NCI-H1436 (cell line): ENCODE measurements around the gene SLC38A10.
A peak's percentile ranks its signal among the peaks of the same experiment; 100 is the strongest.

Source experiments
- DNase-seq: peaks from one replicate; lab custom pipeline; 2025; lab: John Stamatoyannopoulos, UW

The SLC38A10 gene

DNA sequence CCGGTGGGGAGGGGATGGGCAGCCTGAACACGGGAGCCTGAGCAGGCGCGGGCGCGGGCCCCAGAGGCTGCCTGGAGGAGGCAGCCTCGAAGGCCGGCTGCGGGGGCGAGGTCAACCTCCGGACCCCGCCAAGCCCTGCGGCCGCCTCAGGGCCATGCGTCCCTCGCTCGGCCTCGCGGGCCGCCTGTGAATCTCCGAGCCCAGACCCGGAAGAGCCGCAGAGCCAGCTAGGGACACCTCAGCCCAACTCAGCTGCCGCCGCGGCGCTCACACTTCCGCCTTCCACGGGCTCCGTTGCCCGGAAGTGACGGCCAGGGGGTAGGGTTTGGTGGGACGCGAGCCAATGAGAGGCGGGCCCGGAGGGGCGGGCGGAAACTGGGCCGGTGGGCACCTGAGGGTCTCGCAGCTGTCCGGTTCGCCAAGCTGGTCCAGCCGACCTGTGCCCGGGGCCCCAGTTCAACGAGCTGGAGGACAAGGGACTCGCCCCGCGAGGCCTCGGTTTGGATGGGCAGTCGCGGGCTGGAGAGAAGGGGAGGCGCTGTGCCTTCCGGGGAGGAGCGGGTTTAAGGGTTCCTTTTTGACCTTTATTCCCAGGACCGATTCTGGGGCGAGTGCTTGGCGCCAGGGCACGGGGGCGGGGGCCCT, at the start of gene SLC38A10:
Gene SLC38A10, minus strand, starts transcription at position 277 of the 645 bp plus-strand sequence. CDS start 386 bp downstream, outside the sequence.
- peak; percentile 83 for DNase-seq

DNA sequence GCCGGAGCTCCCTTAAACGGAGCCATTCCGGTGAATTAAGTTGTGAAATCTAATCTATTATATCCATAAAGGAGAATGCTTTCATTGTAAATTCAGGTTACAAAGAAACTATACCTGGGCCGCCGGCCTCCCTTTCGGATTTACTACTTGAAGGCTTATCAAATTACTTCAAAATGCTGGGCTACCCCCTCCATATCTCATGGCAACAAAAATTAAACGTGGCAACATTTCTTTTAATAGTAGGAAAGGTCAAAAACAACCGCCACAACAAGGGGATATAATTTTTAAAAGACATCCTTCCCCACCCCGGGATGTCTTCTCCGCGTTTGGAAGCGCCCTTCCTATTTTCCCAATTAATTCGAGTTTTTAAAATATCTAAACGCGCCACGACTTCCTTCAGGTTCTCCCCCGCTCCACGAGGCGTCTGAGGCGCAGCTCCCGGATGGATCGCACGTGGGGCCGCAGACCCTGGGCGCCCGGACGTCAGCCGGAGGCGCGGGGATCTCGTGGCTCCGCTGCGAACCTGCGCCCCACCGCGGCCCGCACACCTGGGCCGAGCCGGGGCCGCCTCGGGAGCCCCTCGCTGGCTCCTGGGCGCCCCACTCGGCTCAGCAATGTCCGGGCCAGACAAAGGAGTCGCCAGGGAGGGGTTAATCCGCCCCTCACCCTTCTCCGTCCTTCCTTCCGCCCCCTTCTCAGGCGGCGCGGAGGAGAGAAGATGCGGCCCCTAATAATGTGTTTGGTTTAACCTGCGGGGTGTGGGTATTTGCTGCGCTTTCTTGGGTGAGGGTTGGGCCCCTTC, 47.4 kb upstream of the SLC38A10 start:
- no peak for DNase-seq

DNA sequence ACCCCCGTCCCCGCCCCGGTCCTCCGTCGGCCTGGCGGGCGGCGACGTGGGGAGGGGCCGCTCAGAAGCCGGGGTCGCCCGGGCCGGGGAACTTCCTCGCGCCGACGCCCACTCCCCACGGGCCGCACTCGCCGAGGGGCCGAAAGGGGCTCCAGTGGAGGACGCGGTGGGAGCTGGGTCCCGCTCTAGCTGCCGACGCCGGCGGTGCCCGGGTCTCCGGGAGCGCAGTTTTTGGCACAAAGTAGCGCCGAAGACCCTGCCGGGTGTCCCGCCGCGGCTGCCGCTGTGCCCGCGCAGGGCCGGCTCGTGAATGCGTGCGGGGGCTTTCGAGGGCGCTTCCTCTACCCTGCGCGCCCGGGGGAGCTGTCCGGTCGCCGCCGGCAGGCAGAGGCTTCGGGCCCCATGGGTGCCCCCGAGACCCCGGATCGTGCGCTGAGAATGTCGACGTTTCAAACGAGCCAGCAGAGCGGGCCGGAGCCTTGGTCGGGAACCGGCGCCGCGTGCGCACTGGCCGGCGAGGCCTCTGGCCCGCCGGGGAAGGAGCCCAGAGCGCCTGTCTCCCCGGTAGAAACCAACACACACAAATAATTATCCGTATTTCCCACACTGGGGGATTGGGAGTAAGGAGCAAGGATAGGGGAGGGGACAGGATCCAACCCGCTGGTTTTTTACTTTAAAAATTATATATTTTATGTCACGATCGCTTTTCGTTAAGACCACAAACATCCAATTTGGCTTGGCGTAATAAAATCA, 46.6 kb upstream of the SLC38A10 start:
- no peak for DNase-seq

DNA sequence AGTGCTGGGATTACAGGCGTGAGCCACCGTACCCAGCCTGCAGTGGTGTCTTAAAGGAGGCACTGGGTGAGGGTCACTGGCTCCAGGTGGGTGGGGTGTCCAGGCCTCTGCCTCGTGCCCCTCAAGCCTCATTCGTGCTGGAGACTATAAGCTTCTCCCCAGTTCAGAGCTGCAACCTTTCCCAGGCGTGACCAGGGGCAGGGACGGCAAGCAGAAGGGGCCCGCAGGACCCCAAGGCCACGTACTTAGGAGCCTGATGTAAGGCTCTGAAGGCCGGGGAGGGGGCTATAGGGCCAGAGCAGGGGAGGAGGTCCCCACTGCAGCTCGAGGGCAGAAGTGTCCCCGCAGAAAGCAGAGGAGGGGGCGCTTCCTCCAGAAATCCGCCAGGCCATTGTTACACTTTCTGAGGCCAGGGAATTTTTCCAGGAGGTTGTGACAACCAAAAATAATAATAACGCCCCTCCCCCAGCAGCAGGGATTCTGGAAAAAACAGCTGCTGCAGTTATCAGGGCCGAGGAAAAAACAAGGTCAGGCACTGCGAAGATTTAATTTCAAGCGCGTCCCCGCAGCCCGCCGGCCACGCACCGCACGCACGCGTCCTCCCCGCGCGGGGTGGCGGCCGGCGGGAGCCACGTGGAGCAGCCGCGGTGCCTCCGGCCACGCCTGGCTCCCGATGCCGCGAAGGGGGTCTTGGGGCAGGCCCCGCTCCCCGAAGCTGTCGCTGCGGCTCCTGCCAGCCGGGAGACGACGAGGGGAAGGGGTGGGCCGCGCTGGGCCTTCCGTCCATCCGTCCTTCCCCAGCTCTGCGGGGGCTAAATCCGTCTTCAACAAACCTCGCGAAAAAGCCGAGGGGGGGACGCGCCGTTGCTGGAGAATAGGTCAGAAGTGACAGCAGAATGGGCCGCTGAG, 45.8 kb upstream of the SLC38A10 start:
- DNase-seq = no peak

DNA sequence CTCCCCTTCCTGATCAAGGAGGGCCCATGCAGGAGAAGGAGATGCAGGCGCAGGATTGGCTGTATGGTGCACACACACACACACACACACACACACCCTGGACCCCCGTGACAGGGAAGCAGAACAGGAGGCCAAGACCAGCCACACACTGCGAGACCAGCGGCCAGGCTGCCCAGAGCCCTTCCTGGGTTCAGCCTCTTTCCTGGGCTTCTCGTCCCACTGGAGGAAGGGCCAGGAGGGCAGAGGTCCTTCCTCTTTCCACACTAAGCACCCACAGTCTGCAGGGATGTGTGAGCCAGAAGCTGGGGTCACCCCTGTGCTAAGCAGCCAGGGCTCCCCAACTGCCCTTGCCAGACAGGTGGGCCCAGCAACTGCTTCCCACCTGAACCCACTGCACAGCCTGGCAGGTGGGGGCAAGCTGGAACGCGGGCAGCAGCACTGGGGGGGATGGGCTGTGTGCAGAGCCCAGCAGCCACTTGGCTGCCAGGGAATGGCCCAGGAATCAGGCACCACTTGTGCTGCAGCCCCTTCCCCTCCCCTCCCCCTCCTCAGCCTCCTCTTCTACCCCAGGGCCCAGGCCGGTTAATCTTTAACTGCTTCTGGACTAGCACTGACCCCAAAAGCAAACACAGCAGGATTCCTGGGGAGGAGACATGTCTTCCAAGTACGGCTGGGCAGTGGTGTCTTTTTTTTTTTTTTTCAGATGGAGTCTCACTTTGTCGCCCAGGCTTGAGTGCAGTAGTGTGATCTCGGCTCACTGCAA, 44.6 kb upstream of the SLC38A10 start:
- no peak for DNase-seq

DNA sequence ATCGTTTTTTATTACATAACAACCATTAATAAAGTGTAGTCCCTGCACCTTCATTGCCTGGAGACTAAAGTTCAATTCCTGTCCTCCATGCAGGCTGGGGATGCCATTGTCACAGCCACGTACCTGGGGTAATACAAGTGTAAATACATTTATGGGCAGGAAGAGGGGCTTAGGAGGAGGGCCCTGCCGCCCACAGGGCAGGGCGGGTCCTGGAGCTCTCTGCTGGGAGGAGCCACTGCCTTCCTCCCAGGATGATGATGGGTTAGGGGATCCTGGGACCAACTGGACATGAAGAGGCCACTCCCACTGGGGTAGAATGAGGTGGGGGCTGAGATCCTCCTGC, 44.1 kb upstream of the SLC38A10 start:
- no peak for DNase-seq

DNA sequence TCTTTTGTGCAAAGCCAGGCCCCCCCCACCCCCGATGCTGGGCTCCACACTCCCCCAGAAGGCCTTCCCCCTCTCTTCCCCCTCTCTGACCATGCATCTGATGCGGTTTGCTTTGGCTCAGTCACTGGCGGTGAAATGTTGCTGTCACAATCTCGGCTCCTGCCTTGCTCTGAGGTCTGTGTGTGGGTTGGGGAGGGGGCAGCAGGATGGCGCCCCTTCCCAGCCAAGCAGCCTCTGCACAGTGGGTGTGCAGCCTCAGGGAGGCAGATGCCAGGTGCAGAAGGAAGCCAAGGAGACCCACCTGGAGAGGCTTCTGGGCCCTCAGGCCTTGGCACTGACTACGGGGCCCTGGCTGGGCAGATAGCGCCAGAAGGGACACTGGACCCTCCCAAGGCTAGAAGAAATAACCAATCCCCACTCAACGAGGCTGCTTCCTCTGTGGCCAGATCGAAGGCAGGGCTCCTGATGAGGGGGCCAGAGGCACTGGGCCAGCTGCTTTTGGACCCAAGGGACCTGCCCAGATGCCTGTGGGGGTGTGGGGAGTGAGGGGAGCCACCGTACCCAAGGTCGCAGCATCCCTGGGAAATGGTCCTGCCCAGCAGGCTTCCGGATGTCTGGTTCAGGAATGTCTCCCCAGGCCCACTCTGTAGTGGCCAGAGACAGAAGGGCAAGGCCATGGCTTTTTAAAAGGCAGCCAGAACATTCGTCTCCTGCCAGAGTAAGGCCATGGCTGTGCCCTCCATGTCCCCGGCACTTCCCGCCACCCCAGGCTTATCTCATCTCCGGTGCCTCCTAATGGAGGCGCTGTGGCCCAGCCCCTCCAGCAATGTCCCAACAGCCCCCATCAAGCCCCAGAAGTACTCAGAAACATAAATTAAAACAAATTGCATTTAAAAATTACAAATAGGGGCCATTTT, 43.4 kb upstream of the SLC38A10 start:
- DNase-seq = no peak

DNA sequence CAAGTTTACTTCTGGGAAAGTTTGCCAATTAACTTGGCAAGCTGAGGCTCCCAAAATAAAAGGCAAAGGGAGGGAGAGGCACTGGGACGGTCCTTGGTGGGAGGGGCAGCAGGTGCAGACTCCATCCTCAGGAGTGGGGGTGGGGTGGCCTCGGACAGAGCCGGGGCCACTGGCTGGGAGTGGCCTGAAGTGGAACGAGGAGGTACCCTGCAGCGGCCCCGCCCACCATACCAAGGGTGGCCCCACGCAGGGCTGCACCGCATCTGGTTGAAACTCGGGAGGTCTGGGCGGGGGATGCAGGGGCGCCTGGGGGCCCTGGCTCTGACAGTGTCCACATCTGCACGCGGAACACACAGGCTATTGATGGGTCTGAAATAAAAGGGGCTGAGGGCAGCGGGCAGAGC, 42.4 kb upstream of the SLC38A10 start:
- no peak for DNase-seq

DNA sequence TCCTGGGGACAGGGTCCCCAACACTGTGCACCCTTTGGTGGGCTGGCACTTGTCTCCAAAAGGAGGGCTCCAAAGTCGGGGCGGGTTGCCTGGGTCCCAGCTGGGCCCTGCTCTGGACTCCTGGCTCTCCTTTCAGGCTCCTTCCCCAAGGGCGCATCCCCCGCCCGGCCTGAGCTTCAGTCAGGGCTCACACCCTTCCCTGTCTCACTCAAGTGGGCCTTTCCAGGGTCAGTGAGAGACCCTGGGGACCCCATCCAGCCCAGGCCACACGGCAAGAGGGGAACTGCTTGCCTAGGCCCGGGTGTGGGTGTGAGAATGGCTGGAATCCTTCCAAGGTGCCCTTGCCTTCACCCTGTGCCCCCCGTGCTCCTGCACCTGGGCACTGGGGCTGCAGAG, 41.8 kb upstream of the SLC38A10 start:
- no peak for DNase-seq

DNA sequence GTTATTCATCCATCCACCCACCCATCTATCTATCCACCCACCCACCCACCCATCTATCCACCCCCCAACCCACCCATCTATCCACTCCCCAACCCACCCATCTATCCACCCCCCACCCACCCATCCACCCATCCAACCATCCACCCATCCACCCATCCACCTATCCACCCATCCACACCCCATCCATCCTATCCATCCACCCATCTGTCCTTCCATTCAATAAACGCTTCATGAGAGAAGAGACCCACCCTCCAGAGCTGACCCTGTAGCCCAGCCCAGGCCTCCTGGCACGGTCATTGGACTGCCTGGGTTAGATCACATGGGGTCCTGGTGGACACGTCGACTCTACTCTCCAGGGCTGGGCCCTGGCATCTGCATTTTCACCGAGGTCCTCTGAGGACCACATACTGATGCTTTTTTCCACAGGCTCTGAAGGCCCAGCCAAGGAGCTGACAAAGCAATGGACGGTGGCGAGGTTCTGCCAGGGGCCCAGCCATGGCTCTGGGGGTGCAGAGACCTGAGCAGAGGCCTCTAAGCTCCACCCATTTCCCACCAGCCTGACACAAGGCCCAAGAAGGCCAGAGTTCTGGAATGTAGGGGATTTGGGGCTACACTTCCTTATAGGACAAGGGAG, 41.3 kb upstream of the SLC38A10 start:
- DNase-seq = no peak

DNA sequence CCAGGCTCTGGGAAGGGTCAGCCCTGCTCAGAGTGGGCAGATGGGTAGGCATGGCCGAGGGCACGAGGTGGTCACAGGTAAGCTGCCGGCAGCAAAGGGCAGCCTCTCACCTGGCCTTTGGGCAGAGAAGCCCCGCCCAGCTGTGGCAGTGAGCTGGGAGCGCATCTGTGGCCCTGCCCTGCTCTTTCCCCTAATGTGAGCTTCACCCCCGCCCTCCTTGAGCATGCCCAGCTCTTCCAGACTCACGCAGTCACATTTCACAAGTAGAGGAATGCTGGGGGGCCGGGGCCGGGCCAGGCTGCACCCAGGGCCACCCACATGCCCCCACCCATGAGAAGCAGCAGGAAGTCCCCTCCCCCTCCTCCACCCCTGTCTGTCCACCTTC, 40.7 kb upstream of the SLC38A10 start:
- DNase-seq = no peak

DNA sequence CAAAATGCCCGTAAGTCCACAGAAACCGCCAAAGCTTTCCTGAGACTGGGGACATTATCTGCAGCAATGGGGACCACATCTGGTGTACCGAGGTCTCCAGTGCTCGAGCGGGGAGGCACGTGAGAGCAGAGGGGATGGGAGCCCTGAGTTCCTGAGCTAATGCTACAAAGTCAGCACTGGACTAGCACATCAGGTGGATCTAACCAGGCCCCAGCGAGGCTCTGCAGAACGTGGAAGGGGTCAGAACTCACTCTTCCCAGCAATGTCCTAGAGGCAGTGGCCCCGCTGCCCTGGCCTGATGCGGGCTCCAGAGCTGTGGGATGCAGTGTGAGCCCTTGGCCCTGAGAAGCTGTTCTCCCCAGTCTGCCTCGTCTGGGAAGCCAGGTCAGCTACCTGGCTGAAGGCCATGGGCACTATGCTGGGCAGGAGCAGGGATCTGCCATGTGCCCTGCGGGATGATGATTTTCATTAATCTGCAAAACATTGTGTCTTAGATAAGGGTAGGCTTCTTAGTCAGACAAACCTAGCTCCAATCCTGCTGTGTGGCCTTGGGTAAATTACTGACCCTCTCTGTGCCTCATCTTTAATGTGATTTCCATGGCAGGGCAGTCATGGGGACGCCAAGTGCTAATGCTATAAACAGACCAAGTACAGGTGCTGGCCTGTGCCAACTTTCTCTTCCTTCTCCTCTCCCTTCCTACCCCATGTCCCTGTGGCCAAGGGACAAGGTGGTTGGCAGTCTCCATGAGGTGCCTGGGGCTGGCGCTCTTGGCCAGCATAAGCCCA, 40.1 kb upstream of the SLC38A10 start:
- DNase-seq = no peak

DNA sequence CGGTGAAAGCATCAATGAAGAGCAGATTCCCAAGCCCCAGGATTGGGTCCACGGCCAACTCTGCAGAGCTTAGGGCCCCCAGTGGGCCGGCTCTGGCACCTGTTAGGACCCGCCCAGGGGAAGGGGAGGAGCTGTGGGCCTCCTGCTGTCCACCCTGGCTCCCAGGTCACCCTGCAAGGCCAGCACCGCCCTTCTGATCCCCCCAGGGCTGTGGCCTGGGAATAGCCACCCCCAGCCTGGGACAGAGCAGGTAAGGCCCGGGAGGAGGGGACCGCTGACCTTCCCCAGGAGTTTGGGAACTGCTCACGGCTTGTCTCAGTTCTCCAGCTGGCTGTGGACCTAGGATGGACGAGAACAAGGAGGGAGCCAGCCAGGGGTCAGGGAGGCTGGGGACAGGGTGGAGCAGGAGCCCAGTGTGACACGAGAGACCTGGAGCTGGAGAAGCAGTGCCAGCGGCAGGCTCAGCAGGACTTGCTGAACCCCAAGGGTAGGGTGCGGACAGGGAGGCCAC, 39.3 kb upstream of the SLC38A10 start:
- no peak for DNase-seq

DNA sequence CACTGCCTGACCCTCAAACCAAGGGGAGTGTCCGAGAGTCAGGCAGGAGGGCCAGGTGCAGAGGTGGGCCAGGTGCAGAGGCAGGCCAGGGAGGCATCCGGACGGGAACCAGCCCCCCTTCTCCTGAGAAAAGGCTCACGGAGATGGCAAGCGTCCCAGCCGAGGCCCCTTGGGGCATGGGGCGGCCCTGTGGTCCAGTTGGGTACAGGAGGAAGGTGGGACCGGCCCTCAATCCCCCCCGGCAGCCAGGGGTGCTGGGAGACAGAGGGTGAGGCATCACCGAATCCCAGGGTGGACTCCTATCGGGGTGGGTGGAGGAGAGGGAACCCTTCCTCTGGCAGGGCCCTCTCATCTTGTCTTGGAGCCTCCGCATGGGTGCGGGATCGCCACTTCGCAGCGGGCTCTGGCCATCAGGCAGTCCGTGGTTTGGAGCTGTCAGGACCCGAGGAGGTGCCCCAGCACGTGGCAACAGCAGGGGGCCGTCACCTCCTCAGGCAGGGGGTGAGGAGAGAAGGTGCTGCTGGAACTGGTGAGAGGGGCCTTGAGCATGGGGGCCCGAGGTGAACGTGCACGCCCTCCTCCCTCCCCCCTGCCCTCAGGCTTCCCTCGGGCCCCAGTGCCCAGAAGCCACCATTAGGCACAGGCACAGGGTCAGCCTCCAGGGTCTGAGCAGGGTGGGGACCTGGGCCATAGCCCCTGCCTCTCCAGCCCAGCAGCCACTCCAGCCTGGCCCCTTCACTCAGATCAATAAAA, 38.7 kb upstream of the SLC38A10 start:
- DNase-seq = no peak

DNA sequence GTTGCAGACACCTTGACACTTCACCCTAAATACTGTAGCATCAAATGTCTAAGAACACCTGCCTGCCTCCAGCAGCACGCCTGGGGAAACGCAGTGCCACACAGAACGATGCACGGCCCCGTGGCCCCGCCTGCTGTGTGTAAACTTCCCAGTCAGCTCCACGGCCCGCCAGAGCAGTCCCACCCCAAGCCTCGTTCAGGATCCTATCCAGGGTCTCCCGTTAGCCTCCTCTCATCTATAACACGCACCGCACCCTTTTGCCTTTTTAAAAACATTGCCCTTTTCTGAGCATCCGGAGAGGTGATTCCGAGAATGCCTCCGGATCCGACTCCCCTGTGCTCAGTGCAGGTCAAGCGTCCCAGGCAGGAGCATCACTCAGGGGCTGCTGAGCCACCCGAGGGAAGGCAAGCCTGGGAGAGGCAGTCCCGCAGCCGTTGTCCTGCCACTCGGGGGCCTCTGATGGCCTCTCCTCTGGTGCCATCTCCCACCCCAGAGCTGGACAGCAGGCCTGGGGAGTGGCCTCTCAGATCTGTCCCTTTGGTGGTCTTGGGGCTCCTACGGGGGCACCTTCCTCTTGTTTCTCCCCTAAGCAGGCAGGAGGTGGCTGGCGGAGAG, 37.9 kb upstream of the SLC38A10 start:
- no peak for DNase-seq

DNA sequence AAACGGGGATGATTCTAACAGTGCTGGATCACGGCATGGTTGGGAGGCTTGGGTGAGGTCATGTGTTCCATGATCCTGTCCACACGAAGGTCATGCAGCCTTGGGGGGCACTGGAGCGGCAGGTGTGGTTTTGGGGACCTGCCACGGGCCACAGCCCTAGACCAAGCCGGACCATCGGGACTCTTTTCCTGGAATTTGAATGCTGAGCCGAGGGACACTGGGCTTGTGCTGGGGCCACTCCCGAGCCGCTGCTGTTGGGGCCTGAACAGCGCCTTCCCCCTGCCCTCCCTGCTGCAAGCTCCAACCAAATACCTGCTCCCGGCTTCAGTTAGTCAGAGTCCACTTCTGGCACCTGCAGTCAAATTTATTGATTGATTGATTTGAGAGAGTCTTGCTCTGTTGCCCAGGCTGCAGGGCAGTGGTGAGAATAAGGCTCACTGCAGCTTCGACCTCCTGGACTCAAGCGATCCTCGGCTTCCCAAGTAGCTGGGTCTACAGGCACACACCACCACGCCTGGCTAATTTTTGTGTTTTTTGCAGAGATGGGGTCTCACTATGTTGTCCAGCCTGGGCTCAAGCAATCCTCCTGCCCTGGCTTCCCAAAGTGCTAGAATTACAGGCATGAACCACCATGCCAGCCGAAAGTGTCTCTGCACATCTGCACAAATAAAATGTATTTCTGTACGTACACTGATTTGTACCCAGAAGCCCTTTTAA, 37.2 kb upstream of the SLC38A10 start:
- DNase-seq = no peak

DNA sequence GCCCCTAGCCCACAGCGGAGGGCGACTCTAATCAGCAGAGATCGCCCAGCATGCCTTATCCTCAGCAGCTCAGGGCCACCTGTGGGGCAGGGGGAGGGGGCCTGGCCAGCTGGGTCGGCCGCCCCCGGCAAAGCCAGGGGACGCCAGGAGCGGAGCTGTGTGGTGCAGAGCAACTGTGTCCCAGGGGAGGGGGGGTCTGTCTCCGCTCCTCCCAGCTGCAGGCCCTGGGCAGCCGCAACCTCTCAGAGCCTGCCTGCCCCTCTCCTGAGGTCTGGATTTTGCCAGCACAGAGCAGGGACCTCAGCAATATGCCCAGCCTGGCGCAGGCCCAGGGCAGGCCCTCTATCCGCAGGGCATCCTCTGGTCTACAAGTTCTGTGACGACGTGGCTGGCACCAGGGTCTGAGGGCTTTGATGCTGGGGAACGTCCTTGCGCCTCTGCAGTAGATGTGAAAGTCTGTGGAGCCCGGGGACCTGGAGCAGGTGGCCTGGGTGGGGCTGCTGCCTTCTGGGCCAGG, 36.5 kb upstream of the SLC38A10 start:
- no peak for DNase-seq
